Esophagus (tissue), 2 donors: ENCODE data around the gene AIG1. TPM values are rescaled to one million over a fixed set of nuclear protein-coding genes. Genes with fewer than 3 reads are reported as not detected.
A peak's percentile ranks its signal among the peaks of the same experiment; 100 is the strongest.

Experiments used
- H3K27ac ChIP-seq, 2 donors: one replicate each; pipeline ENCODE4 v1.5.1; 2013; ENCODE audit warnings: low read depth in 2 of 2, mild to moderate bottlenecking in 2 of 2, inconsistent platforms in 1 of 2, low read length in 1 of 2, moderate library complexity in 1 of 2
- H3K27me3 ChIP-seq, 2 donors: one replicate each; pipeline ENCODE4 v1.6.1; 2013; ENCODE audit warnings: low read length in 2 of 2, control low read depth in 1 of 2, mild to moderate bottlenecking in 1 of 2; ENCODE audit not compliant: insufficient read depth in 2 of 2, control insufficient read depth in 1 of 2
- H3K36me3 ChIP-seq, 2 donors: one replicate each; pipeline ENCODE4 v1.6.1; 2013; ENCODE audit warnings: low read length in 1 of 2; ENCODE audit not compliant: control insufficient read depth in 2 of 2, insufficient read depth in 2 of 2
- H3K4me1 ChIP-seq, 2 donors: one replicate each; pipeline ENCODE4 v1.6.1; 2013; ENCODE audit warnings: low read length in 1 of 2; ENCODE audit not compliant: control insufficient read depth in 2 of 2, insufficient read depth in 2 of 2
- H3K4me3 ChIP-seq, 2 donors: one replicate each; pipeline ENCODE4 v1.5.1; 2013; ENCODE audit warnings: low read length in 2 of 2, mild to moderate bottlenecking in 2 of 2, low read depth in 1 of 2, moderate library complexity in 1 of 2
- H3K9me3 ChIP-seq, 2 donors: one replicate each; pipeline ENCODE4 v1.6.1; 2013; ENCODE audit warnings: mild to moderate bottlenecking in 2 of 2, low read depth in 1 of 2, low read length in 1 of 2, moderate library complexity in 1 of 2; ENCODE audit not compliant: control insufficient read depth in 2 of 2, insufficient read depth in 1 of 2
- WGBS, 2 donors: extraction: QIAGEN DNeasy Blood & Tissue Kit; methylation state at CpG; one replicate each; pipeline ENCODE4 v1.1.7; 2013; 5-methylcytosine and 5-hydroxymethylcytosine counted together
- polyA plus RNA-seq, 2 donors: library from polyadenylated mRNA; stranded (reverse); fragments of 200-250 nt; gene quantifications; one replicate each; pipeline ENCODE4 v1.2.3, GENCODE V29; 2013
- donor health status: healthy with polysubstance abuse.
- donor health status: Bipolar disorder and iron deficiency.

The AIG1 gene
- polyA plus RNA-seq, 2 donors: 28.5 to 44.6 TPM

DNA sequence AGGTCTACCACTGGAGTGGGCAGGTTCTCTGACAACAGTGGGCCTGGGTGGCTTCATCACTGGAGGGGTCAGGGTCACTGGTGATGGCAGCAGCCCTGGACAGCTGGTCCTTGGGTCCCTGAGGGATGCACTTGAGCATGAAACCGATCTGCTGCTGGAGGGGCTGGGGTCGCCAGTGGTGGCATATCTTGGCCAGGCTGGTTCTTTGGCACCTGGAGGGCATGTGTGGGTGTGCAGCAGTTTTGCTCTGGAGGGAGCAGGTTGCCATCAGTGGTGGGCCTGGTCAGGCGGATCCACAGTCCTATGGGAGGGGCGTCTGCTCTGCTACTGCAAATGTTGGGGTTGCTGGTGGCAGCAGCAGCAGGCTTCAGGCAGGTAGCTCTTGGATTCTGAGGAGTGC lies 117.0 kb downstream of the AIG1 start:
- Histone ChIP-seq H3K9me3 (peaks cover 0 to 4% of the 10 kb centered on the region in 2 donors), H3K4me3 (no peak overlapping the region), H3K4me1 (no peaks in the 10 kb centered on the region), H3K27me3 (no peaks in the 10 kb centered on the region), H3K27ac (no peak overlapping the region), H3K36me3 (peaks cover 0 to 2% of the 10 kb centered on the region in 2 donors)
- 89 to 96% methylated on average over 4 of the region's 4 CpGs for WGBS, 2 donors

DNA sequence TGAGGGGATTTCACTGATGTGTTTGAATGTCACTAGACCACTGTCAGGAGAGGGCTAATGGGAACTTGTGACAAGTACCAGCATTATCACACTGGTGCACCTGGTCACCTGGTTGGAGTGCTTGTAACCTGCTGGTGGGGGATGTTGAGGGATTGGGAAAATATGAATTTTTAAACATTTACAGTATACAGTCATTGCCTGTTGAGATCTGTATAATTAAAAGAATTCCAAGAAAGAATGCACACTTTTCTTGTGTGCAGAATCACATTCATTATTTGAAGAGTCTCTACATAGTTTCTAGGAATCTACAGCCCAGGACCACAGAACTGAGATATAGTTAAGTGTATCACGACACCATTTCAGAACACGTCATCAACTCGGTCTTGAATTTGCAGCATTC lies 118.4 kb downstream of the AIG1 start:
- Histone ChIP-seq H3K9me3 (peaks cover 0 to 4% of the 10 kb centered on the region in 2 donors), H3K4me3 (no peak overlapping the region), H3K4me1 (no peaks in the 10 kb centered on the region), H3K36me3 (peaks cover 0 to 2% of the 10 kb centered on the region in 2 donors), H3K27me3 (no peaks in the 10 kb centered on the region), H3K27ac (no peak overlapping the region)
- WGBS, 2 donors: 94 to 96% methylated on average over 3 of the region's 3 CpGs

DNA sequence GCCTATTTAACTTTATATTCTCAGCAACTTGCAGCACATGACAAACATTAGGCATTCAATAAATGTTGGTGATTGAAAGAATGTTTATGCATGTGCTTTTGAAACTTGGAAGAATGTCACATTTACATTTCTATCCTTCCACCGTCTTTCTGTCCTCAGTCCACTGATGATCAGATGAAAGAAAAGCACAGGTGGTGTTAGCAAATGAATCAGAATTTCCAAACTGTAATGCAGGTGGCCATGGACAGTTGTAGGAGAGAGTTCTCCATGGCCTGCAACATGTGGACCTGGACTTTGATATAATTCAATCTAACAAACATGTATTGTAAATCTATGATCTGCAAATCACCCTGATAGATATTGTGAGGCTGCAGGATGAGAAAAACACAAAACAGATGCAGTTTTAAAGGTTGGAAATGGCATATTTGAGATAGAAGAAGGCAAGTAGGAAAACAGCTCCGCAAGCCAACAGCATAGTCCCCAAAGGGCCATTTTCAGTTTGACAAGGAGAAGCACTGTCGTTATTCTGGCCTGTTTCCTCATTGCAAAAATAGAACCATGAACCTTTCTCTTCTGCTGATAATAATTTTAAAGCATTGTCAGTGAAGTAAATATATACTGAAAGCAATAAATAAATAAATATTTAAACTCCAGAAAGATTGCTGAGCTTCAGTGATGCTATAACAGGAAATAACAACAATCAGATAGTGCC lies 119.4 kb downstream of the AIG1 start:
- peaks cover 0 to 2% of the 10 kb centered on the region in 2 donors for H3K36me3 ChIP-seq
- H3K9me3 ChIP-seq: peaks cover 0 to 4% of the 10 kb centered on the region in 2 donors
- 79 to 84% methylated on average over 3 of the region's 3 CpGs for WGBS, 2 donors
- no peak overlapping the region for H3K27ac ChIP-seq
- no peaks in the 10 kb centered on the region for H3K4me1 ChIP-seq
- no peak overlapping the region for H3K4me3 ChIP-seq
- H3K27me3 ChIP-seq: no peaks in the 10 kb centered on the region

DNA sequence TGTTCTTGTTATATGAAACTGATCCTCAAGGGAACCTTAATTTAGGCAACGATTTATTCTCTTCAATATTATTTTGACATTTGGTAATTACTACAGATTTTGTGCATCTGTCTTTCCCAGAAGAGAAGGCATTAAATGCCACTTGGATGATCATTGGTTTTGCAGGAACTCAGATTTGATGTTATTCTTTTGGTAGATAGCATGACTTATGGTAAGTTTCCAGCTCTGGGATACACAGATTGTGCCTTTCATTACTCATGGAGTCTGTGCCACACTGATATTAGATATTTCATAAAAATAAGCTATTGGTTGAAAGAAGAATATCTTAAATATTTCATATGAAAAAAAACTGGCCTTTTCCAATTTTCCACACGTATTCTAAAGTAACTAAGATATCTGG lies 120.1 kb downstream of the AIG1 start:
- Histone ChIP-seq H3K27me3 (no peaks in the 10 kb centered on the region), H3K4me3 (no peak overlapping the region), H3K9me3 (peaks cover 0 to 4% of the 10 kb centered on the region in 2 donors), H3K27ac (no peak overlapping the region), H3K36me3 (peaks cover 0 to 2% of the 10 kb centered on the region in 2 donors), H3K4me1 (no peaks in the 10 kb centered on the region)
- WGBS, 2 donors: 74 to 83% methylated on average over 2 of the region's 2 CpGs

DNA sequence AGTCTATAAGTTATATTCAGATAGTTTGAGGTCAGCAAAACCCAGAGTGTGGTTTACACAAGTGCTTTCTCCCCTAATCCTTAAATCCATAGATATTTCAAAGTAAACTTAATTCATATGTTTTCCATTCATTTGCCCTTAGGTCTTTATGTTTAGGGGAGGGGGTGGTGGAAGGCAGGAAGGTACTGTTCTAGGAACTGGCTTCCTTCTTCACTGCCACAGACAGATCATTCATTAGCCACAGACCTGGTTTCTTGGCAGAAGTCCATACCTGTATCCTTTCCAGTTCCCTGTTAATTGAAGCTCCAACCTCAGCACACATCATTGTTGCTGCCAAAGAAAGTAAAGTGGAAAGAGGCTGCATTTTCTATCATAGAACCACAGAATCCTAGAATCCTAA lies 123.0 kb downstream of the AIG1 start:
- Histone ChIP-seq H3K9me3 (no peaks in the 10 kb centered on the region), H3K36me3 (no peaks in the 10 kb centered on the region), H3K27me3 (no peaks in the 10 kb centered on the region), H3K4me1 (no peaks in the 10 kb centered on the region), H3K27ac (no peak overlapping the region), H3K4me3 (no peak overlapping the region)

DNA sequence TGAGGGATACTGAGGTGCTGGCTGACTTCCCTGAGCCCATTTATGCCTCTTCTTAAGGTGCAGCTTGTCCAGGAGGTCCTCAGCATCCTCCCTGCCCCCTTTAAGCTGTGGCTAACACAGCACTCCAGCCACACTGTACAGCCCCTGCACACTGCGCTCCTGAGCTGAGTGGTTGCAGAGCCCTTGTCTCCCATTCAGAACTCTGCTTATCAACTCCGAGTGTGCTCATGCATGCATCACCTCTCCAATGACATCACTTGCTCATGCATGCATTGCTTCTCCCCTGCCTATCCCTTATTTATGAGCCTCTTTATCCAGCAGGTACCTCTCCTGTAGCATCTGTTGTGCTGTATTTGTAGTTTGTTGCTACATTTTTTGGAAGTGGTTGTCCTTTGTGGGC lies 124.6 kb downstream of the AIG1 start:
- Histone ChIP-seq H3K36me3 (no peaks in the 10 kb centered on the region), H3K4me1 (no peaks in the 10 kb centered on the region), H3K27ac (no peak overlapping the region), H3K4me3 (no peak overlapping the region), H3K9me3 (no peaks in the 10 kb centered on the region), H3K27me3 (no peaks in the 10 kb centered on the region)
- 91 to 97% methylated on average over 2 of the region's 2 CpGs for WGBS, 2 donors

DNA sequence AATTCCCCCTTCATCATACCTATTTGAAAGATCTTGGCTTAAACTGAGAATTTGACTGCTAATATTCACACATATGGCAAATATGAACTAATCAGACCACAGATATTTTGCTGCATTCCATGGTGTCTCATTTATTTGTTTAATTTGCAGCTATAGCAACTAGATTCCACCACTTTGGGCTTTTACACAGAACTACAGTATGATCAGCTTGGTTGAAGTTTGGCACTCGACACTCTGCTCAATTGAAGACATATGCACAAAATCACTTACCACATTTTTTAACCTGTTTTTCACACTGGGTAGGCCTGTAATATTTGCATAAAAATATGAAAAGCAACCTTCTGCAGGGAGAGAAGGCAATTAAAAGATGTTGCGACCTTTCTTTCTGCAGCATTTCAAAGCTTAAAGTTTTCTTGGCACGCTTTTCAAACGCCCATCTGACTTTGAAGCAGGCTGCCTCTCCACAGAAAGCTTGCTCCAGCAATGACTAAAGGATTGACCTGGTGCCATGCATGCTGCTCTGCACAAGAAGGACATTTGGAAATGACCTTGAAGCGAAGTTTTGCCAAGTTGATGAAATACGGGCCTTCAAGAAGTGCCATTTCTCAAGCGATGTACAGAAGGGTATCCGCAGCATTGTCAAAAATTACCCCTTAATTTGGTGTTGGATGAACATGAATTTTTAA lies 126.7 kb downstream of the AIG1 start:
- 64 to 74% methylated on average over 8 of the region's 8 CpGs for WGBS, 2 donors
- no peaks in the 10 kb centered on the region for H3K27me3 ChIP-seq

DNA sequence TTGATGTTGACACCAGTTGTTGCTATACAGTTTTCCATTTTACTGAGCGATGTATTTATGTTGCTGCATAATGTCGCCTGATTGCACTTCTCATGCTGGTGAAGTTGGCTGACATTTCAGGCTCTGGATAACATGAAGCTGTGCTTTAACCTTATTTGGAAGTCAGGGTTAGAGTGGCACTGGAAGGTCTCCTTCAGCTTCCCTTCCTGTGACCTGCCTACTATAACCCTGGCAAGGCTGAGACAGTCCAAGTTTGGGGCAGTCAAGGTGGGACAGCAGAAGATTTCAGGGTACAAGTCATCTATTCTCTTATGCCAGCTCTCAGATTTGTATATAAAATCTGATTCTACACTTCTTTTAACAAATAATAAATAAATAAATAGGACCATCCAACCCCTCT lies 127.6 kb downstream of the AIG1 start:
- WGBS, 2 donors: 89% methylated on average over 2 of the region's 2 CpGs
- Histone ChIP-seq H3K9me3 (no peaks in the 10 kb centered on the region), H3K27ac (peak overlapping the region in 1 of 2 donors; percentile 9), H3K4me1 (no peaks in the 10 kb centered on the region), H3K4me3 (no peak overlapping the region), H3K36me3 (no peaks in the 10 kb centered on the region), H3K27me3 (no peaks in the 10 kb centered on the region)

More for the DNA sequence above, 126.7 kb downstream of the AIG1 start:
- H3K4me3 ChIP-seq: no peak overlapping the region
- no peak overlapping the region for H3K27ac ChIP-seq
- H3K9me3 ChIP-seq: no peaks in the 10 kb centered on the region
- H3K36me3 ChIP-seq: no peaks in the 10 kb centered on the region
- H3K4me1 ChIP-seq: no peaks in the 10 kb centered on the region

DNA sequence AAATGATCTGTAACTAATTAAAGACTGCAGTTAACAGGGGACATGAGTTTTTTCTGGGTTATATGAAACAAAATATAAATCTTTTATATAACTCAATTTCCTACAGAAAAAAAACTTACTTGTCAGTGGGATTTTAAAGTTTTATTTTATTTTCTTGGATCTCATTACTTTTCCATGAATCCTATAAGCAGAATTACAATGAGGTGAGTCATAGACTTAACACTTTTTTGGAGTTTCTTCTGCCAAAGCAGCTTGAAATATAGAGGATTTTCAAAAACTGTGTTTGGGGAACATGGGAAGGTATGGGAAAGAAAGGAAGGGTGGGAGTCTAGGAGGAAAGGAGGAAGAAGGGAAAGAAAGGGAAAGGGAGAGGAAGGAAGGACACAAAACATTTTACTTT lies 130.7 kb downstream of the AIG1 start:
- Histone ChIP-seq H3K36me3 (no peaks in the 10 kb centered on the region), H3K27ac (no peak overlapping the region), H3K9me3 (no peaks in the 10 kb centered on the region), H3K4me1 (no peaks in the 10 kb centered on the region), H3K4me3 (no peak overlapping the region), H3K27me3 (no peaks in the 10 kb centered on the region)

DNA sequence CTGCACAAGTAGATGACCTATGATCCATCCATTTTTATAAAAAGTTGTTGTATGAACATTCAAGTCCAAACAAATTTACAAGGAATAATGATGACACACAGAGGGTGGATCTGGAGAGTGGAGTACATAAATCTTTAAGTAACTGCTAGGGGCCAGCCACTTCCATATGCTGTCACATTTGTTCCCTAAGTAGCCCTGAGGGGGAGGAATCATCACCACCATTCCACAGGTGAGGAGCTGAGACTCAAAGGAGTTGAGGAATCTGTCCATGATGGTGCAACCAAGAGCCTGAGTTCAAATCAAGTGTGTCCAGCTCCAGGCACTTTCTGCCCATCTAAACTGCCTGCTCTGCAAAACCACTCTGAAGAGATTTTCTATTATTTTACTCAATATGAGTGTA lies 132.1 kb downstream of the AIG1 start:
- Histone ChIP-seq H3K9me3 (no peaks in the 10 kb centered on the region), H3K36me3 (no peaks in the 10 kb centered on the region), H3K27ac (no peak overlapping the region), H3K27me3 (no peaks in the 10 kb centered on the region), H3K4me3 (no peak overlapping the region), H3K4me1 (no peaks in the 10 kb centered on the region)
